Measurements from ENCODE around the gene COL25A1.

DNA sequence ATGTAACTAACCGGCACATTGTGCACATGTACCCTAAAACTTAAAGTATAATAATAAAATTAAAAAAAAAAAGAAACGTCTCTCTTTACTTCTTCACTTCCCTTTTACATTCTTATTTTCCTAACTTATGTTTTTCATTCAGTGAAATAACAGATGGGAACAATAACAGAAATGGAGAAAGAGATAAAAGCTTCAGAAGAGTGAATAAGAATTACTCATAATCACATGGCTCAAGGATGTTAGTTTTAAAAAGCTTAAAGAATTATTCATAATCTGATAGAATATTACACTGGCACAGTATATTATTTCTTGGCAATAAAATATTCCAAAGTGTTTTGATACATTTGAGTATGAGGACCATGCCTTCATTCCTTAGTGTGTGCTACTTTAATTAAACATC lies 175.6 kb downstream of the COL25A1 start:
- TF ChIP-seq, protein P1, sequence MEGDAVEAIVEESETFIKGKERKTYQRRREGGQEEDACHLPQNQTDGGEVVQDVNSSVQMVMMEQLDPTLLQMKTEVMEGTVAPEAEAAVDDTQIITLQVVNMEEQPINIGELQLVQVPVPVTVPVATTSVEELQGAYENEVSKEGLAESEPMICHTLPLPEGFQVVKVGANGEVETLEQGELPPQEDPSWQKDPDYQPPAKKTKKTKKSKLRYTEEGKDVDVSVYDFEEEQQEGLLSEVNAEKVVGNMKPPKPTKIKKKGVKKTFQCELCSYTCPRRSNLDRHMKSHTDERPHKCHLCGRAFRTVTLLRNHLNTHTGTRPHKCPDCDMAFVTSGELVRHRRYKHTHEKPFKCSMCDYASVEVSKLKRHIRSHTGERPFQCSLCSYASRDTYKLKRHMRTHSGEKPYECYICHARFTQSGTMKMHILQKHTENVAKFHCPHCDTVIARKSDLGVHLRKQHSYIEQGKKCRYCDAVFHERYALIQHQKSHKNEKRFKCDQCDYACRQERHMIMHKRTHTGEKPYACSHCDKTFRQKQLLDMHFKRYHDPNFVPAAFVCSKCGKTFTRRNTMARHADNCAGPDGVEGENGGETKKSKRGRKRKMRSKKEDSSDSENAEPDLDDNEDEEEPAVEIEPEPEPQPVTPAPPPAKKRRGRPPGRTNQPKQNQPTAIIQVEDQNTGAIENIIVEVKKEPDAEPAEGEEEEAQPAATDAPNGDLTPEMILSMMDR (IDR thresholded peaks at IDR 0.05), result no peak
- TF ChIP-seq POLR2A (IDR thresholded peaks at IDR 0.05) (no peak), EP300 (IDR thresholded peaks at IDR 0.05) (no peak)

All from upper lobe of left lung (tissue), 4 donors.